K562 (cell line): Measurements from ENCODE around the gene NCOA1. TPM values are rescaled to one million over a fixed set of nuclear protein-coding genes. Genes with fewer than 3 reads are reported as not detected.
A peak's percentile ranks its signal among the peaks of the same experiment; 100 is the strongest.

Experiments used
- ATAC-seq: fragments of 200-7000 bp; cut with Tn5 transposase; 3 replicates; pipeline ENCODE4 v1.9.1; 2020; ENCODE audit warnings: moderate library complexity
- BruUV-seq: library from RNA; stranded (reverse); fragments of 400-500 nt; replicated peaks from 2 replicates; lab custom pipeline; 2021; lab: Mats Ljungman, UMichigan
- CTCF ChIA-PET: fragments of 300-600 bp; formaldehyde crosslinking; extraction: SDS; loops from one replicate; lab custom pipeline; 2021; ENCODE audit warnings: low intra/inter-chr PET ratio; lab: Yijun Ruan, JAX
- POLR2A ChIA-PET: fragments of 300-600, 350-650 bp; sonication (Branson Sonifier 250); formaldehyde crosslinking; extraction: SDS; loops from one replicate; lab custom pipeline; 2021; ENCODE audit warnings: antibody characterized with exemption, inconsistent platforms; lab: Yijun Ruan, JAX
- DNase-seq, 4 experiments: peaks; one replicate each; pipeline versions ENCODE4 v3.0.0 to v3.0.0-alpha.2; 2011 to 2018; ENCODE audit warnings: low spot score in 3 of 4, mixed read lengths in 3 of 4; ENCODE audit errors: extremely low read depth in 1 of 4
- FAIRE-seq: peaks from 2 replicates; lab custom pipeline; 2011; peaks lifted over from hg19 to GRCh38; lab: Jason Lieb, UNC
- H2AFZ ChIP-seq: 2 replicates; pipeline ENCODE4 v1.6.0; 2011; ENCODE audit warnings: low read depth, low read length, control low read depth, inconsistent platforms
- H3K27ac ChIP-seq: fragments of 200-600 bp; 3 replicates; pipeline ENCODE4 v1.8.0; 2011; ENCODE audit warnings: low read depth, mild to moderate bottlenecking, control low read depth, inconsistent platforms, low read length, moderate library complexity, mixed read lengths; ENCODE audit errors: extremely low read depth
- H3K27me3 ChIP-seq, 2 experiments: fragments of 300-600 bp in 1 of 2; 2 replicates in 1 of 2; 3 replicates in 1 of 2; pipeline versions ENCODE4 v1.6.0 to v1.8.0; 2011; ENCODE audit warnings: inconsistent platforms in 2 of 2, low read length in 2 of 2, mild to moderate bottlenecking in 1 of 2, mixed read lengths in 1 of 2, moderate library complexity in 1 of 2; ENCODE audit not compliant: control insufficient read depth in 2 of 2, insufficient read depth in 2 of 2
- H3K36me3 ChIP-seq: fragments of 300-600 bp; 3 replicates; pipeline ENCODE4 v1.8.0; 2011; ENCODE audit warnings: mild to moderate bottlenecking, low read length, inconsistent platforms; ENCODE audit not compliant: control insufficient read depth, insufficient read depth
- H3K4me1 ChIP-seq, 2 experiments: fragments of 200-600 bp in 1 of 2; replicated peaks in 1 of 2; 2 replicates in 1 of 2; 3 replicates in 1 of 2; pipeline versions ENCODE4 v1.5.1 to v1.8.0; 2011; ENCODE audit warnings: inconsistent platforms in 2 of 2, low read length in 2 of 2, mild to moderate bottlenecking in 1 of 2, mixed read lengths in 1 of 2, moderate library complexity in 1 of 2; ENCODE audit not compliant: control insufficient read depth in 2 of 2, insufficient read depth in 2 of 2
- H3K4me2 ChIP-seq: 2 replicates; pipeline ENCODE4 v1.6.1; 2011; ENCODE audit warnings: low read length, control low read depth, inconsistent platforms, mixed read lengths; ENCODE audit not compliant: insufficient read depth
- H3K4me3 ChIP-seq: fragments of 200-600 bp; sonication (generic), shearing (Covaris generic); 2 replicates; pipeline ENCODE4 v1.5.1; 2016; ENCODE audit warnings: control low read depth, inconsistent platforms
- H3K79me2 ChIP-seq: fragments of 200-600 bp; 3 replicates; pipeline ENCODE4 v1.8.0; 2011; ENCODE audit warnings: low read length, inconsistent platforms; ENCODE audit not compliant: control insufficient read depth, insufficient read depth
- H3K9ac ChIP-seq, 2 experiments: 2 replicates each; pipeline versions ENCODE4 v1.6.0 to v1.6.1; 2011; ENCODE audit warnings: low read depth in 2 of 2, low read length in 2 of 2, control low read depth in 1 of 2, inconsistent platforms in 1 of 2, mild to moderate bottlenecking in 1 of 2, mixed read lengths in 1 of 2; ENCODE audit not compliant: insufficient read depth in 1 of 2
- H3K9me1 ChIP-seq: one replicate; pipeline ENCODE4 v1.6.0; 2011; ENCODE audit warnings: inconsistent platforms, mild to moderate bottlenecking, low read length, moderate library complexity; ENCODE audit not compliant: control insufficient read depth, insufficient read depth
- H3K9me3 ChIP-seq: replicated peaks from 2 replicates; pipeline ENCODE4 v1.5.1; 2011; ENCODE audit warnings: low read depth, low read length, inconsistent platforms; ENCODE audit not compliant: control insufficient read depth, insufficient read depth
- H4K20me1 ChIP-seq: replicated peaks from 2 replicates; pipeline ENCODE4 v1.6.1; 2011; ENCODE audit warnings: low read length, inconsistent platforms, mixed read lengths; ENCODE audit not compliant: control insufficient read depth, insufficient read depth
- C11orf30 ChIP-seq: fragments of 450-650 bp; IDR thresholded peaks from 2 replicates; pipeline ENCODE4 v1.6.1; 2016; ENCODE audit warnings: low read depth, mild to moderate bottlenecking
- CAMTA2 ChIP-seq: fragments of 250-450 bp; sonication (Bioruptor Pico); conservative IDR thresholded peaks from 2 replicates; pipeline ENCODE4 v1.5.1; 2022
- DPF2 ChIP-seq: fragments of 450-650 bp; IDR thresholded peaks from 2 replicates; pipeline ENCODE4 v1.6.1; 2016
- KLF1 ChIP-seq: fragments of 450-650 bp; IDR thresholded peaks from 2 replicates; pipeline ENCODE4 v1.6.1; 2016; ENCODE audit warnings: missing genetic modification characterization, missing compliant biosample characterization
- MCM5 ChIP-seq: fragments of 450-650 bp; IDR thresholded peaks from 2 replicates; pipeline ENCODE4 v1.6.1; 2016; ENCODE audit warnings: low read depth
- MYBL2 ChIP-seq, 2 experiments: fragments of 450-650 bp in 1 of 2; sonication (generic) in 1 of 2; formaldehyde crosslinking in 1 of 2; IDR thresholded peaks; 2 replicates each; pipeline versions ENCODE4 v1.6.1 to v1.8.1; 2017 to 2022; ENCODE audit warnings: borderline replicate concordance in 1 of 2, inconsistent platforms in 1 of 2, low read depth in 1 of 2, mild to moderate bottlenecking in 1 of 2, missing genetic modification reagents in 1 of 2, moderate library complexity in 1 of 2
- NR2C2 ChIP-seq, 2 experiments: fragments of 200-800 bp in 1 of 2; sonication (Bioruptor generic) in 1 of 2; sonication (generic) in 1 of 2; formaldehyde crosslinking in 1 of 2; IDR thresholded peaks; 2 replicates each; pipeline versions ENCODE4 v1.6.1 to v1.8.0; 2016 to 2022; ENCODE audit warnings: mild to moderate bottlenecking in 1 of 2, missing compliant biosample characterization in 1 of 2, missing genetic modification characterization in 1 of 2, missing genetic modification reagents in 1 of 2
- THAP12 ChIP-seq: fragments of 250-450 bp; sonication (Bioruptor Pico); IDR thresholded peaks from 2 replicates; pipeline ENCODE4 v1.9.0; 2021; ENCODE audit warnings: mild to moderate bottlenecking, inconsistent platforms
- ZNF318 ChIP-seq, 2 experiments: fragments of 450-650 bp; IDR thresholded peaks; 2 replicates each; pipeline ENCODE4 v1.6.1; 2016; ENCODE audit warnings: mild to moderate bottlenecking in 2 of 2, borderline replicate concordance in 1 of 2, low read depth in 1 of 2, moderate library complexity in 1 of 2
- WGBS: fragments of 100-300 bp; shearing (Covaris generic); methylation state at CpG from one replicate; pipeline ENCODE4 v1.1.6; 2016; ENCODE audit warnings: low coverage, mixed read lengths; ENCODE audit not compliant: insufficient coverage; ENCODE audit errors: missing lambda C conversion rate; 5-methylcytosine and 5-hydroxymethylcytosine counted together
- in situ Hi-C: fragments of 300-500 bp; cut with MboI; formaldehyde crosslinking; loops from 4 replicates; pipeline ENCODE4 v1.15.0; 2018; ENCODE audit warnings: inconsistent platforms, mixed read lengths
- intact Hi-C: fragments of 100-400 bp; cut with micrococcal nuclease; formaldehyde crosslinking; loops from 2 replicates; pipeline ENCODE4 v1.14.2; 2022
- polyA plus RNA-seq, 8 experiments: library from polyadenylated mRNA; depleted of rRNA in 4 of 8; stranded (reverse) in 5 of 8; unstranded in 3 of 8; fragments of >200 nt; fragmentation: Nextera tagmentation in 2 of 8; fragmentation: Illumina TruSeq in 1 of 8; extraction: Ambion mirVana in 2 of 8; extraction: Trizol in 1 of 8; gene quantifications; 2 replicates each; pipeline versions ENCODE4 v1.2.1 to v1.2.3, GENCODE V29; 2011 to 2014; ENCODE audit warnings: inconsistent platforms in 1 of 8, missing spikeins in 1 of 8
- total RNA-seq, 7 experiments: library from RNA; depleted of rRNA in 6 of 7; stranded (reverse); fragments of >200 nt in 6 of 7; fragmentation: Illumina TruSeq in 2 of 7; extraction: Trizol in 2 of 7; gene quantifications; 2 replicates each; pipeline versions ENCODE4 v1.2.1 to v1.2.3, GENCODE V29; 2011 to 2021; ENCODE audit warnings: low replicate concordance in 1 of 7

The NCOA1 gene
- total and polyA plus RNA-seq, 9 of the 15 experiments (the other 6 are each of a cell fraction or from before 2014, with no cell fraction given): 4.9 to 25.7 (median 17.0) TPM

DNA sequence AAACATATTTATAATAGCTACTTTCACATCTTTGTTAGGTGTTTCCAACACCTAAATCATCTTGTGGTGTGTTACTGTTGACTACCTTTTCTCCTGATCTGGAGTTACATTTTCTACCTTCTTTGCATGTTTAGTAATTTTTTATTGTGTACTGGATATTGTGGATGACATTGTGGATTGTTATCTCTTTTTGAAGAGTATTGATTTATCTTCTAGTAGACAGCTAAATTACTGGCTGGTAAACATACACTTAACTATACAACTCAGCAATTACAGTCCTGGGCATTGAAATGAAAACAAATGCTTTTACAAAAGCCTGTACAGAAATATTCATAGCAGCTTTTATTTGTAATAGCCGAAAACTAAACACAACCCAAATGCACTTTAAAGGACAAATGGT lies 151.3 kb downstream of the NCOA1 start (continued):
- TF ChIP-seq NR2C2 (CRISPR knock-in tag; IDR thresholded peaks at IDR 0.05): no peak
- no peak for TF ChIP-seq NR2C2 (tag; IDR thresholded peaks at IDR 0.05)
- TF ChIP-seq C11orf30: peak; percentile 25; the same call in 1 of the 2 replicates

GRCh38 chr2:24643051-24643450 lies 152.0 kb downstream of the NCOA1 start:
- Histone ChIP-seq H3K4me2 (no peak overlapping the region), H4K20me1 (no peaks in the 10 kb centered on the region), H3K4me3 (no peak overlapping the region), H3K79me2 (peaks cover 4% of the 10 kb centered on the region; the same call in 1 of the 3 replicates), H3K9me3 (no peaks in the 10 kb centered on the region), H3K4me1 (no peaks in the 10 kb centered on the region), H3K27ac (no peak overlapping the region), H3K36me3 (peaks cover 4% of the 10 kb centered on the region; the same call in 2 of the 3 replicates), H3K9me1 (no peaks in the 10 kb centered on the region), H3K9ac (no peak overlapping the region), H2AFZ (no peak overlapping the region), H3K27me3 (no peaks in the 10 kb centered on the region)
- FAIRE-seq: no peak
- DNase-seq: no peak
- 80% methylated on average over 1 of the region's 1 CpG for WGBS
- no peak for ATAC-seq
- intact Hi-C loops: no loop called here
- POLR2A ChIA-PET: interaction anchor here (1.2 to 1.3 kb wide), 2 partner anchors 11 to 17 kb away, joined by 3 to 4 read pairs; no protein-coding TSS in a partner anchor
- CTCF ChIA-PET: no interaction called here
- no TSS peak for BruUV-seq
- in situ Hi-C loops: no loop called here
- TF ChIP-seq KLF1 (no peak), MYBL2 (IDR thresholded peaks at IDR 0.05; ENCODE audit: low read depth) (no peak), MYBL2 (CRISPR knock-in tag; IDR thresholded peaks at IDR 0.05; ENCODE audit: borderline replicate concordance) (no peak), DPF2 (no peak), MCM5 (no peak), THAP12 (CRISPR knock-in tag) (no peak), CAMTA2 (no peak), ZNF318 (IDR thresholded peaks at IDR 0.05; ENCODE audit: borderline replicate concordance in 1 of 2, low read depth in 1 of 2) (no peak)
